ENCODE measurements around the gene FAM13A.

Gene FAM13A

GRCh38 chr4:88746206-88746605 is 310.8 kb downstream of the FAM13A start:
- Histone ChIP-seq H3K27ac (ENCODE audit: low read depth, low read length) (no peak overlapping the region), H3K9me2 (replicated peaks; ENCODE audit: insufficient read depth, low read length) (no peaks in the 10 kb centered on the region), H4K20me1 (ENCODE audit: low read depth, low read length) (no peaks in the 10 kb centered on the region), H3K9ac (ENCODE audit: low read length) (no peak overlapping the region), H3K9me3 (ENCODE audit: insufficient read depth, low read length) (no peaks in the 10 kb centered on the region), H3K36me3 (ENCODE audit: low read length) (no peaks in the 10 kb centered on the region), H3K79me2 (ENCODE audit: insufficient read depth, low read length) (no peaks in the 10 kb centered on the region), H3K4me3 (ENCODE audit: insufficient read depth, low read length, poor library complexity, severe bottlenecking) (no peak overlapping the region), H2AFZ (ENCODE audit: low read depth, low read length, severe bottlenecking) (no peak overlapping the region), H3K4me2 (ENCODE audit: low read depth, low read length, poor library complexity, severe bottlenecking) (no peak overlapping the region), H3F3A (ENCODE audit: insufficient read depth) (no peaks in the 10 kb centered on the region), H3K27me3 (ENCODE audit: low read length) (no peaks in the 10 kb centered on the region)
- no peak for TF ChIP-seq CTCF (IDR thresholded peaks at IDR 0.05; ENCODE audit: insufficient read depth, low read length, poor library complexity, severe bottlenecking)
- no peak for TF ChIP-seq EZH2phosphoT487 (conservative IDR thresholded peaks at IDR 0.05; ENCODE audit: low read length)

- Histone ChIP-seq H3K27me3 (ENCODE audit: low read length) (no peaks in the 10 kb centered on the region), H3K79me2 (ENCODE audit: insufficient read depth, low read length) (no peaks in the 10 kb centered on the region), H3K27ac (ENCODE audit: low read depth, low read length) (no peak overlapping the region), H4K20me1 (ENCODE audit: low read depth, low read length) (no peaks in the 10 kb centered on the region), H3K9ac (ENCODE audit: low read length) (no peak overlapping the region), H3K9me3 (ENCODE audit: insufficient read depth, low read length) (no peaks in the 10 kb centered on the region), H3F3A (ENCODE audit: insufficient read depth) (no peaks in the 10 kb centered on the region), H3K4me3 (ENCODE audit: insufficient read depth, low read length, poor library complexity, severe bottlenecking) (no peak overlapping the region), H2AFZ (ENCODE audit: low read depth, low read length, severe bottlenecking) (no peak overlapping the region), H3K4me2 (ENCODE audit: low read depth, low read length, poor library complexity, severe bottlenecking) (no peak overlapping the region), H3K9me2 (replicated peaks; ENCODE audit: insufficient read depth, low read length) (no peaks in the 10 kb centered on the region), H3K36me3 (ENCODE audit: low read length) (no peaks in the 10 kb centered on the region)
- TF ChIP-seq CTCF (IDR thresholded peaks at IDR 0.05; ENCODE audit: insufficient read depth, low read length, poor library complexity, severe bottlenecking) (no peak), EZH2phosphoT487 (conservative IDR thresholded peaks at IDR 0.05; ENCODE audit: low read length) (no peak)
Measured at GRCh38 chr4:88745581-88746163, 311.3 kb downstream of the FAM13A start.

GRCh38 chr4:88745175-88745574 is 311.8 kb downstream of the FAM13A start:
- Histone ChIP-seq H4K20me1 (ENCODE audit: low read depth, low read length) (no peaks in the 10 kb centered on the region), H3K9me2 (replicated peaks; ENCODE audit: insufficient read depth, low read length) (no peaks in the 10 kb centered on the region), H3K79me2 (ENCODE audit: insufficient read depth, low read length) (no peaks in the 10 kb centered on the region), H3K4me3 (ENCODE audit: insufficient read depth, low read length, poor library complexity, severe bottlenecking) (no peak overlapping the region), H3F3A (ENCODE audit: insufficient read depth) (no peaks in the 10 kb centered on the region), H3K27ac (ENCODE audit: low read depth, low read length) (no peak overlapping the region), H3K9me3 (ENCODE audit: insufficient read depth, low read length) (no peaks in the 10 kb centered on the region), H3K4me2 (ENCODE audit: low read depth, low read length, poor library complexity, severe bottlenecking) (no peak overlapping the region), H3K36me3 (ENCODE audit: low read length) (no peaks in the 10 kb centered on the region), H2AFZ (ENCODE audit: low read depth, low read length, severe bottlenecking) (no peak overlapping the region), H3K9ac (ENCODE audit: low read length) (no peak overlapping the region), H3K27me3 (ENCODE audit: low read length) (no peaks in the 10 kb centered on the region)
- TF ChIP-seq CTCF (IDR thresholded peaks at IDR 0.05; ENCODE audit: insufficient read depth, low read length, poor library complexity, severe bottlenecking): no peak
- no peak for TF ChIP-seq EZH2phosphoT487 (conservative IDR thresholded peaks at IDR 0.05; ENCODE audit: low read length)
